HG03432 (cell line): ENCODE measurements around the gene SF1.
"Not testable (repeated sequence)": the region's sequence is repeated elsewhere in the genome, so short reads cannot be mapped to it uniquely, and the experiment has no call there.

Experiments used
- ATAC-seq: cut with Tn5 transposase; IDR thresholded peaks from one replicate; pipeline ENCODE4 v1.9.1; 2021; ENCODE audit warnings: mild to moderate bottlenecking, moderate library complexity; ENCODE audit not compliant: unreplicated experiment

The SF1 gene

GRCh38 chr11:64778473-64779298, at the start of gene SF1:
SF1 (minus strand) TSS chr11:64778542; CDS start chr11:64778392, 150 bp downstream.
- ATAC-seq, result peak; percentile 83

DNA sequence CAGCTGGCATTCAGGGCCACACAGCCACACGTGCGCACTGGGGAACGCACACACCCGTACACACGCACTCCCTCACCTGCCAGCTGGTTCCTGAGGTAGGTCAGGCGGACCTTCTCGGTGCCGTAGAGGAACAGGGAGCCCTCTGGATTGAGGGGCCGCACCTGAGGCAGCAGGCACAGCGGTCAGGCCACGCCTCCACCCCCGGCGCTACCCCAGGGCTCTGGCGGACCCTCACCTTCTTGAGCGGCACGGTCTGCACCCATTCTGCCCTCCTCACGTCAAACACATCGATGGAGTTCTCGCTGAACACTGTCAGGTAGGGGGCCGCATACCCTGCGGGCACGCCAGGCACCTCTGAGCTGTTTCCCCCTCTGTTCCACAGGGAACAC, 49.1 kb upstream of the SF1 start:
- ATAC-seq, result no peak

DNA sequence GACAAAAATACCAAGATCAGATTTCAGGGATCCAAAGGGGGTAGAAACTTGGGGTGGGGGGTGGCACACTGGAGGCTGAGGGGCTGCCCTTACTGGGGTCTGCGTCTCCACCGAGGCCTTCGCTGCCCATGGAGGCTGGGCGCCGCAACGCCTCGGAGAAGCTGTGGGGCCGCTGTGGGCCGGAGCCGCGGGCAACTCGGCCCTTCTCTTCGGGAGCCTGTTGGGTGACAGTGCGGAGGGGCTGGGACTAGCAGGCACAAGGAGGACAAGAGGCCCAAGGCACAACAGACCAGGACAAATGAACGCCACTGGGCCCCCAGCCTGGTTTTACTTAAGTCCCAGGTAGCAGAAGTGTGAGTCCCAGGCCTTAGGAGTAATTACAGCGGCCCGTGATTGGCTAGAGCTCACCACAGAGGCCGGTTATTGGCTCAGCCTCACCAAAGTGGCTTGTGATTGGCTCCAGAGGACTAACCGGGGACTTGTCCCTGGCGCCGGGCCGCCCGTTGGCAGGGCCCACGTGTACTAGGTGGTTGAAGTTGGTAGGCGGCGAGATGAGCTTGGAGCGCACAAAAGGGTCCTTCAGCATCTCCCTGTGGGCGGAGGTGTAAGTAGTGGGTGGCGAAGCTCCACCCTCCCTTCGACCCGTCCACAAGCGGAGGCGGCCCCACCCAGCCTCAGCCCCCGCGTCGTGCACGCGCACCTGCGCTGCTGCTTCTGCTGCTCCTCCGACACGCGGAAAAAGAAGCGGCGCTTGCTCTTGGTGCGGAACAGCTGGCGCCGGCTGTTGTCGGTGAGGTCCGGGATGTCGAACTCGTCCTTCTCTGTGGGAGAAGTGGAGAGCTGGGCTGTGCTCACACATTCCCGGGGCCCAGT, 48.5 kb upstream of the SF1 start:
- no peak for ATAC-seq

GRCh38 chr11:64826062-64826461, 47.7 kb upstream of the SF1 start:
- no peak for ATAC-seq

- ATAC-seq, result no peak
These were observed 45.3 kb upstream of the SF1 start for GRCh38 chr11:64823568-64824119.

DNA sequence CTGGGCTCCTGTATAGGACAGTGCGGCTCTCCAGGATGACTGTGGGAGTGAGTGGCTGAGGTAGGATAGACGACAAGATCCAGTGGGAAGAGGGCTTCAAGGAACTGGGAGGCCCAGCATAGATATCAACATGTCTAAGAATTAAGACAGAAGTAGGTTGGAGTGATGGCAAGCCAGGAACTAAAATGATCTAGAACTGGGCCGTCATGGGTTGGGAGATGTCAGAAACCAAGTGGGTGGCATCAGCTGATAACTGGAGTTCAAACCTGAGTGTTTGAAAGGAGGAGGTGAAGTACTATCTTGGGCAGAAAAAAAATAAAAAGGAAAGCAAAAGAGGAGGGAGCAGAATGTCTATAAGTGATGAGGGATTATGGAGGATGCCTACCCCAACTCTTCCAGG, 39.1 kb upstream of the SF1 start:
- ATAC-seq, result no peak

- ATAC-seq, result not testable (repeated sequence)
These were observed 37.1 kb upstream of the SF1 start for GRCh38 chr11:64815433-64815832.

GRCh38 chr11:64814712-64815187, 36.4 kb upstream of the SF1 start:
- ATAC-seq, result peak; percentile 62

GRCh38 chr11:64813826-64814225, 35.5 kb upstream of the SF1 start:
- no peak for ATAC-seq

- peak; percentile 2 for ATAC-seq
These were observed 32.5 kb upstream of the SF1 start for GRCh38 chr11:64810891-64811272.

GRCh38 chr11:64810271-64810890, 32.0 kb upstream of the SF1 start, which contains the start of gene MEN1:
MEN1 (minus strand) TSS chr11:64810551; CDS start chr11:64810109, 442 bp downstream.
- ATAC-seq, result peak; percentile 67

DNA sequence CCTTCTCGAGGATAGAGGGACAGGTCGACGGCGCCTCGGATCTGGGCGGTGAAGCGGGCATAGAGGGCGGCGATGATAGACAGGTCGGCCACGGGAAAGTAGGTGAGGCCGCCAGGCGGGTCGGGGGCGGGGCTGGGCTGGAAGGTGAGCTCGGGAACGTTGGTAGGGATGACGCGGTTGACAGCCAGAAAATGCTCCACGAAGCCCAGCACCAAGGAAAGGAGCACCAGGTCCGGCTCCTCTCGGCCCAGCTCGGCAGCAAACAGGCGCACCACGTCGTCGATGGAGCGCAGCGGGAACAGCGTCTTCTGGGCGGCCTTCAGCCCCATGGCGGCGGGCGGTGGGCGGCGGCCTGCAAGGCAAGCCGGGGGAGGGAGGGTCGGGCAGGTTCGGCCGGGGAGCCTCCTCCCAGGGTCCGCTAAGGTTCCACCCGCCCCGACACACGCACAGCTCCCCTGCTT, 31.5 kb upstream of the SF1 start:
- ATAC-seq, result no peak

- ATAC-seq, result no peak
These were observed 27.1 kb upstream of the SF1 start for GRCh38 chr11:64805481-64805880.

- no peak for ATAC-seq
These were observed 26.2 kb upstream of the SF1 start for GRCh38 chr11:64804346-64805210.

DNA sequence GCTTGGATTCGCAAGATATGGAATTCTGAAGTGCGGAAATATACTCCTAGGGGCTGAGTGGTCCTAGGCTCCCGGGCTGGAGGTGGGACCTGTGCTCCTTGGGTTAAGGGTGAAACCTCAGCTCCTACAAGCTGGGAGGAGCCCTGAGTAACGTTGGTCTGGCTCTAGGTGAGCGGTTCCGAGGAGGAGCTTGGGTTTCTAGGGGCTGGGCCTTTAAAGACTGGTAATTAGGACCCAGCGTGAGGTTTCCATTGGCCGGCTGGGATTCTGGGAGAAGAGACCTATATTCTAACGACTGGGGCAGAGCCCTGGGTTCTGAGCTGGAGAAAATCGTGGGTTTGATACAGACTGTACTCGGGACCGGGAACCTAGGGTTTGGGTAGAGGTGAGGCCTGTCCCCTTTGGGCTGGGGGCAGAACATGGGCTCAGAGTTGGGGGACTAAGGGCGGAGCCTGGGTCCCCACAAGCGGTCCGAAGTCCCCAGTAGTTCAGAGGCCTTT, 25.6 kb upstream of the SF1 start:
- no peak for ATAC-seq

- ATAC-seq, result peak; percentile 70
These were observed 25.0 kb upstream of the SF1 start, which contains the start of gene MAP4K2 for GRCh38 chr11:64803158-64803845. MAP4K2 (minus strand) TSS chr11:64803214; CDS start chr11:64803149, 65 bp downstream.

- ATAC-seq, result peak; percentile 16
These were observed 24.2 kb upstream of the SF1 start for GRCh38 chr11:64802370-64803157.
